NCI-H524 (cell line): ENCODE data around the gene ANP32A.

Experiments used
- DNase-seq, 2 experiments: peaks; one replicate each; lab custom pipeline; 2025; lab: John Stamatoyannopoulos, UW

ANP32A gene

GRCh38 chr15:68743256-68743655 lies 77.4 kb downstream of the ANP32A start:
- DNase-seq = no peak

- DNase-seq = no peak
Observed at GRCh38 chr15:68739390-68740080, 81.2 kb downstream of the ANP32A start.

GRCh38 chr15:68735610-68736009 lies 85.1 kb downstream of the ANP32A start:
- DNase-seq = no peak

- no peak for DNase-seq
Observed at GRCh38 chr15:68734881-68735280, 85.8 kb downstream of the ANP32A start.

- DNase-seq = no peak
Observed at GRCh38 chr15:68734352-68734751, 86.3 kb downstream of the ANP32A start.

- DNase-seq = peak in 1 of 2 experiments; percentile 73
Observed at GRCh38 chr15:68733666-68734065, 87.0 kb downstream of the ANP32A start.

- DNase-seq = peak in 1 of 2 experiments; percentile 42
Observed at GRCh38 chr15:68732451-68732850, 88.2 kb downstream of the ANP32A start.

GRCh38 chr15:68730976-68731897 lies 89.5 kb downstream of the ANP32A start:
- DNase-seq = peak in 1 of 2 experiments; percentile 31

- peak; percentile 42 to 82 for DNase-seq
Observed at GRCh38 chr15:68730471-68730919, 90.2 kb downstream of the ANP32A start.

- DNase-seq = no peak
Observed at GRCh38 chr15:68729789-68730411, 90.8 kb downstream of the ANP32A start.
